HCT116 (cell line): ENCODE results near the gene TERT. TPM values are rescaled to one million over a fixed set of nuclear protein-coding genes. Genes with fewer than 3 reads are reported as not detected.
A peak's percentile ranks its signal among the peaks of the same experiment; 100 is the strongest.

Source experiments
- ATAC-seq: fragments of 200-7000 bp; cut with Tn5 transposase; 2 replicates; pipeline ENCODE4 v1.9.1; 2020; ENCODE audit warnings: mild to moderate bottlenecking, moderate library complexity
- BruUV-seq: library from RNA; stranded (reverse); fragments of 400-500 nt; replicated peaks from 2 replicates; lab custom pipeline; 2021; lab: Mats Ljungman, UMichigan
- CTCF ChIA-PET: fragments of 300-600 bp; sonication (Branson Sonifier 250); formaldehyde crosslinking; loops from one replicate; lab custom pipeline; 2021; ENCODE audit warnings: antibody characterized with exemption; lab: Charles Lee
- POLR2A ChIA-PET: fragments of 300-600, 350-600 bp; sonication (Branson Sonifier 250); formaldehyde crosslinking; loops from one replicate; lab custom pipeline; 2021; ENCODE audit warnings: antibody characterized with exemption; lab: Charles Lee
- RAD21 ChIA-PET, 2 experiments: fragments of 300-600 bp; sonication (Branson Sonifier 250); formaldehyde crosslinking; loops; one replicate each; lab custom pipeline; 2023; ENCODE audit warnings: low total read pairs in 2 of 2; ENCODE audit not compliant: uncharacterized antibody in 2 of 2, unreplicated experiment in 2 of 2, low non-redundant PET in 1 of 2; lab: Charles Lee
- DNase-seq: peaks from one replicate; pipeline ENCODE4 v3.0.0-alpha.2; 2010; ENCODE audit warnings: low read depth, low spot score
- H2AFZ ChIP-seq: fragments of 200-600 bp; shearing (Covaris generic), sonication (generic); 2 replicates; pipeline ENCODE4 v1.6.1; 2017; ENCODE audit warnings: low read depth, mixed run types, mixed read lengths, antibody characterized with exemption, low read length; ENCODE audit not compliant: poor library complexity, severe bottlenecking
- H3K27ac ChIP-seq: 2 replicates; pipeline ENCODE4 v1.5.1; 2012; ENCODE audit warnings: low read depth, low read length
- H3K27me3 ChIP-seq: fragments of 200-600 bp; sonication (generic); 2 replicates; pipeline ENCODE4 v1.6.1; 2016; ENCODE audit warnings: mixed run types, low read length, mixed read lengths; ENCODE audit not compliant: insufficient read depth
- H3K36me3 ChIP-seq, 2 experiments: fragments of 200-500 bp in 1 of 2; fragments of 200-600 bp in 1 of 2; sonication (Bioruptor generic) in 1 of 2; sonication (generic) in 1 of 2; 2 replicates each; pipeline versions ENCODE4 v1.5.1 to v1.6.1; 2014 to 2016; ENCODE audit warnings: low read length in 2 of 2, inconsistent platforms in 1 of 2, mixed read lengths in 1 of 2, mixed run types in 1 of 2; ENCODE audit not compliant: insufficient read depth in 2 of 2, control insufficient read depth in 1 of 2
- H3K4me1 ChIP-seq, 2 experiments: fragments of 200-600 bp in 1 of 2; sonication (generic) in 1 of 2; 2 replicates each; pipeline versions ENCODE4 v1.5.1 to v1.6.1; 2012 to 2017; ENCODE audit warnings: low read length in 2 of 2, inconsistent platforms in 1 of 2, mild to moderate bottlenecking in 1 of 2, mixed read lengths in 1 of 2, mixed run types in 1 of 2, moderate library complexity in 1 of 2; ENCODE audit not compliant: insufficient read depth in 2 of 2, control insufficient read depth in 1 of 2
- H3K4me2 ChIP-seq: fragments of 200-600 bp; sonication (generic); 2 replicates; pipeline ENCODE4 v1.6.1; 2017; ENCODE audit warnings: mixed run types, low read length, mixed read lengths
- H3K4me3 ChIP-seq, 2 experiments: fragments of 200-600 bp in 1 of 2; sonication (generic) in 1 of 2; replicated peaks in 1 of 2; 2 replicates each; pipeline ENCODE4 v1.5.1; 2011 to 2016; ENCODE audit warnings: low read length in 2 of 2, control low read depth in 1 of 2, low read depth in 1 of 2, mild to moderate bottlenecking in 1 of 2, mixed read lengths in 1 of 2, mixed run types in 1 of 2
- H3K79me2 ChIP-seq: fragments of 200-600 bp; sonication (generic); 2 replicates; pipeline ENCODE4 v1.6.1; 2017; ENCODE audit warnings: mild to moderate bottlenecking, mixed run types, low read length, moderate library complexity, mixed read lengths; ENCODE audit not compliant: insufficient read depth
- H3K9ac ChIP-seq: fragments of 200-600 bp; sonication (generic); 2 replicates; pipeline ENCODE4 v1.6.1; 2016; ENCODE audit warnings: low read length, mixed read lengths
- H3K9me2 ChIP-seq: fragments of 200-600 bp; sonication (generic), shearing (Covaris generic); 2 replicates; pipeline ENCODE4 v1.6.1; 2017; ENCODE audit warnings: mixed run types, mild to moderate bottlenecking, moderate library complexity; ENCODE audit not compliant: insufficient read depth
- H3K9me3 ChIP-seq, 2 experiments: fragments of 200-500 bp in 1 of 2; fragments of 200-600 bp in 1 of 2; sonication (Bioruptor generic) in 1 of 2; sonication (generic) in 1 of 2; 2 replicates each; pipeline ENCODE4 v1.6.1; 2014 to 2017; ENCODE audit warnings: low read length in 2 of 2, mixed read lengths in 2 of 2, inconsistent platforms in 1 of 2, low read depth in 1 of 2, mild to moderate bottlenecking in 1 of 2, mixed run types in 1 of 2, moderate library complexity in 1 of 2; ENCODE audit not compliant: control insufficient read depth in 1 of 2, insufficient read depth in 1 of 2
- H4K20me1 ChIP-seq: fragments of 200-600 bp; sonication (generic), shearing (Covaris generic); 2 replicates; pipeline ENCODE4 v1.6.1; 2017; ENCODE audit warnings: mixed run types, mild to moderate bottlenecking, moderate library complexity; ENCODE audit not compliant: insufficient read depth
- EZH2phosphoT487 ChIP-seq: fragments of 200-600 bp; IDR thresholded peaks from 2 replicates; pipeline ENCODE4 v1.6.1; 2018; ENCODE audit warnings: antibody characterized with exemption, borderline replicate concordance
- JUND ChIP-seq: IDR thresholded peaks from 2 replicates; pipeline ENCODE4 v1.6.1; 2012
- REST ChIP-seq: IDR thresholded peaks from 2 replicates; pipeline ENCODE4 v1.6.1; 2012; ENCODE audit warnings: low read depth
- TCF7L2 ChIP-seq: IDR thresholded peaks from 2 replicates; pipeline ENCODE4 v1.7.0; 2011; ENCODE audit warnings: borderline replicate concordance, inconsistent platforms; ENCODE audit not compliant: insufficient read depth, insufficient read length; ENCODE audit errors: extremely low read depth
- ZFX ChIP-seq: fragments of 450-650 bp; IDR thresholded peaks from 2 replicates; pipeline ENCODE4 v1.6.1; 2017
- intact Hi-C: fragments of 100-400 bp; cut with micrococcal nuclease; formaldehyde crosslinking; loops from 2 replicates; pipeline ENCODE4 v1.10.0; 2022
- total RNA-seq: library from RNA; stranded (reverse); gene quantifications from one replicate; pipeline ENCODE4 v1.2.1, GENCODE V29; 2021; ENCODE audit not compliant: unreplicated experiment

Gene TERT
- total RNA-seq, 1 experiment from 2014 or later = 6.9 TPM

- Histone ChIP-seq H3K79me2 (no peaks in the 10 kb centered on the region), H3K4me1 (peaks cover 0 to 3% of the 10 kb centered on the region in 2 experiments; a peak in 2 of 4 replicates), H3K9me3 (no peaks in the 10 kb centered on the region), H3K27ac (no peak overlapping the region), H3K9ac (no peak overlapping the region), H4K20me1 (no peaks in the 10 kb centered on the region), H2AFZ (no peak overlapping the region), H3K4me2 (no peak overlapping the region), H3K27me3 (no peaks in the 10 kb centered on the region), H3K36me3 (no peaks in the 10 kb centered on the region), H3K9me2 (no peaks in the 10 kb centered on the region), H3K4me3 (no peak overlapping the region)
- no peak for DNase-seq
- ChIA-PET CTCF (no interaction called here), RAD21 (no interaction called here), POLR2A (no interaction called here)
- intact Hi-C loops = no loop called here
- BruUV-seq = no TSS peak
- ATAC-seq = no peak
- TF ChIP-seq ZFX = no peak
- peak; percentile 82 for TF ChIP-seq TCF7L2
- no peak for TF ChIP-seq EZH2phosphoT487
- TF ChIP-seq REST = no peak
- TF ChIP-seq JUND = no peak
Observed at GRCh38 chr5:1227667-1228066, 67.2 kb downstream of the TERT start.
